Lung microvascular endothelial cell (primary cell): ENCODE data around the gene ACP5. TPM values are rescaled to one million over a fixed set of nuclear protein-coding genes. Genes with fewer than 3 reads are reported as not detected.

Source experiments
- DNase-seq, 2 donors: peaks; one replicate each; pipeline versions ENCODE4 v3.0.0 to v3.0.0-alpha.2; 2010; ENCODE audit warnings: low read depth in 2 of 2
- total RNA-seq: library from RNA; depleted of rRNA; stranded (reverse); fragments of >200 nt; gene quantifications from 2 replicates; pipeline ENCODE4 v1.2.1, GENCODE V29; 2014

Gene ACP5
- total RNA-seq, 1 donor from 2014 or later = 0.60 TPM

DNA sequence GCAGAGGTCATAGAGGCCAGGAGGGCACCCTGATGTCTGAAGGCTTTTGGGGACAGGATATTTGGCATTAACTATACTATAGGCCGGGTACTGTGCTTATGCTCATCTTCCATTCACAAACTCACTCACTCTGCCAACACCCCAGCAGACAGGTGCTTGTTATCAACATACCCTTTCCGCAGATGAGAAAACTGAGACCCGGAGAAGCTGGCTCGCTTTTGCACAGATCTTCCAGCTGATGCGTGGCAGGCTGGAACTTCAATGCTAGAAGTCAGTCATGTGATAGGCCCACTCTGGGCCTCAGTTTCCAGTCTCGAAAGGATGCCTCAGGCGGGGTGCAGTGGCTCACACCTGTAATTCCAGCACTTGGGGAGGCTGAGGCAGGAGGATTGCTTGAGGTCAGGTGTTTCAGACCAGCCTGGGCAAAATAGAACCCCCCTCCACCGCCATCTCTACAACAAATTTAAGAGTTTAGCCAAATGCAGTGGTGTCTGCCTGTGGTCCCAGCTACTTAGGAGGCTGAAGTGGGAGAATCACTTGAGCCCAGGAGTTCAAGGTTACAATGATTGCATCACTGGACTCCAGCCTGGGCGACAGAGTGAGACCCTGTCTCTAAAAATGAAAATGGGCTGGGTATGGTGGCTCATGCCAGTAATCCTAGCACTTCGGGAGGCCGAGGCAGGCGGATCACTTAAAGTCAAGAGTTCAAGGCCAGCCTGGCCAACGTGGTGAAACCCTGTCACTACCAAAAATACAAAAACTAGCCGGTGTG is 29.3 kb downstream of the ACP5 start:
- no peak for DNase-seq

DNA sequence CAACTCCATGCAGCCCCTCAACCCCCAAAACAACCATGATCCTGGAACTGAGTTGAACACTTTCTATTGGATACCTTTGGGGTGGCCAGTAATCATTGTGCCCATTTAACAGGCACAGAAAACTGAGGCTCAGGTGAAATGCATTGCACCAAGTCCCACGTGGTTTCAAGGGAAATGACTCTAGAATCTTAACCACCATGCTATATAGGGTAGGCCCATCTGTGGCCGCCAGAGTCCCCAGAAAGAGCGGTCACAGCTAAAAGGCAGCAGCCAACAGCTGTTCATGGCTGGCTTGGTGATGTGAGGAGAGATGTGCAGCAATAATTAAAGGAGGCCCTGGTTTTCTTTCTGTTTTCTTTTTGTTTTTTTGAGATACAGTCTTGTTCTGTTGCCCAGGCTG is 36.2 kb downstream of the ACP5 start:
- DNase-seq = no peak

DNA sequence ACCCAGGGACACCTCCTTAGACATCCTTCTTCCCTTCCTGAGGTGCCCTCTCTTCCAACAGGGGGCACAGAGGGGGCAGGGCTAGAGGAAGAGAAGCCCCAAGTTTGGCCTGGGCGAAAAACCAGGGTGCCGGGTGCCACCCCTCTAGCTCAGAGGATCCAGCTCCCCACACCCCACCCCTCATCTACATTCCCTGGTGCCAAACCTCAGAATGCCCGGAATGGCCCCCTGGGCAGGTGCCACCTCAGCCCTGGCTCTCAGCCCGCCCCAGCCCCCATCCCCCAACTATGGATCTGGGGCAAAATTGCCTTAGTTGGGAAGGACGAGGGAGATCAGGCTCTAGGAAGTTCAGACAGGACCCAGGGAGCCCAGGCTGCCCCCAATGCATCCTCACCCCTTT is 36.8 kb downstream of the ACP5 start:
- DNase-seq = no peak

DNA sequence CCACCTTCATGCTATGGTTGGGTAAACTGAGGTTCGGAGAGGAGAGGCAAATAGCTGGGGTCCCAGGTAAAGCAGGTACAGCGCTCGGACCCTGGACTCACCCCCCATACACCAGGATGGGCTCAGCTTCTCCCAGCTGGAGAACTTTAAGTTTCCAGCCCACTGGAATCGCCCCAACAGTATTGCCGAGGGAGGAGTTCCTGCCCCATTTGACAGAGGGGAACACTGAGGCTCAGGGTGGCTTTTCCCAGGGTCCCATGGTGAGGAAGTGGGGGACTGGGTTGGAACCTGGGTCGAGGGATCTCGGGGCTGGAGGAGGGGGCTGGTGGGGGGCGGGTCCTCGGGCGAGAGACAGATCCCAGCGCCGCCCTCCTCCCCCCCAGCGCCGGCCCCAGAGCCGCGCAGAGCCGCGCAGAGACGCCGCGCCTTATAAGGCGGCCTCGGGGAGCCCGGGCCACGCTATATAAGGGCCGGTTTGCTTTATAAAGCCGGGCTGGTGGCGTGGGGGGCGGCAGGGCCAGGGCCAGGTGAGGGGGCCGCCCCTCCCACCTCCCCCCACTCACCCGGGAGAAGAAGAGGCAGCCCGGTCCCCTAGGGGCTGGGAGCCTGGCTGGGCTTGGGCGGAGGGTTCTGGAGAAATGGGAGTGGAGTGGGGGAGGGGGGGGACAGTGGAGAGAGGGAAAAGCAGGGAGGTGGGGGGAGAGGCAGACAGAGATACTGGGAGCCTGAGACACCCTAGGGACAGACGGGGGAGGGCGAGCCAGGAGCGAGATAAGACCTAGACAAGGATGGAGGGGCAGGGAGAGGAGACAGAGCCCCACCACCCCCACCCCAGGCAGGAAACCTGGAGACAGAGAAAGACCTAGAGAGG is 37.7 kb downstream of the ACP5 start:
- DNase-seq = no peak

DNA sequence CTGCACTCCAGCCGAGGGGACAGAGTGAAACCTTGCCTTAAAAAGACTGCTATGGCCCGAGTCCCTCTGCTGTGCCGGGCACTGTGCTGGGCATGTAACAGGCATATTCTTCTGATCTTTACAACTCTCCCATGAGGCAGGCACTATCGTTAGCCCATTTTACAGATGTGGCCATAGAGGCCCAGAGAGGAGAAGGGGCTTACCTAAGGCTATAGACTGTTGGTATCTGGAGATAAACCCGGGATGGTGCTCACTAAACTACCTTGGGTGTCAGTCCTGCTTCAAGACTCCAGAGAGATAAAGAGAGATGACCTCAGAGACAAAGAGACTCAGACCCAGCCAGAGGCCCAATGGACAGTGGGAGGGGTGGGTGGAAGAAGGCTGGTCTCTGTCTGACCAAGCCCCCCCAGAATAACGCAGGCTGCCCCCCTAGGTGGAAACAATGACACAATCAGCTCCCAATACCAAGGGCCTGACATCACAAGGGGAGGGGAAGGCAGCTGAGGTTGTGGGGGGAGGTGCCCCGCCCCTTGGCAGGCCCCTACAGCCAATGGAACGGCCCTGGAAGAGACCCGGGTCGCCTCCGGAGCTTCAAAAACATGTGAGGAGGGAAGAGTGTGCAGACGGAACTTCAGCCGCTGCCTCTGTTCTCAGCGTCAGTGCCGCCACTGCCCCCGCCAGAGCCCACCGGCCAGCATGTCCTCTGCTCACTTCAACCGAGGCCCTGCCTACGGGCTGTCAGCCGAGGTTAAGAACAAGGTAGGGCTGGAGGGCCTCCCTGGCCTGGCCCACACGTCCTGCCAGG is 39.0 kb downstream of the ACP5 start, which contains the start of gene CNN1:
TSS of gene CNN1 (plus strand) at position 620 of the 805 bp plus-strand sequence. CDS start at position 697, 77 bp downstream.
- DNase-seq = no peak

DNA sequence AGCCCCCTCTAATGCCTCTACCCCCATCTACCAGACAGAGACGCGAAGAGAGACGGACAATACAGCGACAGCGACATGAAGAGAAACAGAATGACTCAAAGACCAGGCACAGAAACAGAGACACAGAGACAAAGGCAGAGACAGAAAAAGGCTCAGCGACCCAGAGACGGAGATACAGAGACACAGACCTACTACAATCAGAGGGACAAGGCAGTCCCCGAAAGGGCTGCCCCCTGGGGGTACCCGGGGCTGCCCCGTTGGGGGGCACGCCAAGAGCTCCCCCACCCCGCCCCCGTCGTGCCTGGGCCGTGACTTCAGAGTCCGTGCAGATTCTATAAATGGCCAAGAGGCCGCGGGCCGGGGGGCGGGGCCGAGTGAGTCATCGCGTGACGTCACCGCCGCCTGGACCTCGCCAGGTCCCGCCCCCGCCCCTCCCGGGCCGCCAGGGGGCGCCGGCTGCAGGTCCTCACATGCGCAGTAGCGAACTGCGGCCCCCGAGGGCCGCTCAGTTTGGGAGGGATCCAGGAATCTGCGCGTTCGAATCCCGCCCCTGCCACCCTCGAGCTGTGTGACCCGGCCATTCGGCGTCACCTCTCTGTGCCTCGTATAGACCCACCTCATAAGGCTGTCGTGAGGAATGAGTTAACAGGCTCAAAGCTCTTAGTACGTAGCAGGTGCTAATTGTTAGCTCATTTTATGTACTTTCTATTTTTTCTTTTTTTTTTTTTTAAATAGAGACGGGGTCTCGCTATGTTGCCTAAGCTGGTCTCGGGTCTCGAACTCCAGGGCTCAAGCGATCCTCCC is 41.5 kb downstream of the ACP5 start:
- DNase-seq = peak; percentile 91 to 93

DNA sequence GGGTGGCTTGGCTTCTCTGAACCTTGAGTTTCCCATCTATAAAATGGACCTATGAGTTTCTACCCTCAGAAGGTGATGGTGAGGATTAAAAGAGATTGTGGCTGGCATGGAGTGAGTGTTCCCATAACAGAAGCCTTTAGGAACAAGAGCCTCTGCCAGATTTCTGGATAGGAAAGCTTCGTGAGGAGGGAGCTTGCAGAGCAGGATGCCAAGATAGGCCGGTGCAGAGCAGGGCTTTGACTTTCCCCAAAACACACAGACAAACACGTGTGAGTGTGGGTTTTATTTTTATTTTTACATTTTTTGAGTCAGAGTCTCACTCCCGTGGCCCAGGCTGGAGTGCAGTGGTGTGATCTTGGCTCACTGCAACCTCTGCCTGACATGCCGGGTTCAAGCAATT is 42.5 kb downstream of the ACP5 start:
- DNase-seq = no peak

DNA sequence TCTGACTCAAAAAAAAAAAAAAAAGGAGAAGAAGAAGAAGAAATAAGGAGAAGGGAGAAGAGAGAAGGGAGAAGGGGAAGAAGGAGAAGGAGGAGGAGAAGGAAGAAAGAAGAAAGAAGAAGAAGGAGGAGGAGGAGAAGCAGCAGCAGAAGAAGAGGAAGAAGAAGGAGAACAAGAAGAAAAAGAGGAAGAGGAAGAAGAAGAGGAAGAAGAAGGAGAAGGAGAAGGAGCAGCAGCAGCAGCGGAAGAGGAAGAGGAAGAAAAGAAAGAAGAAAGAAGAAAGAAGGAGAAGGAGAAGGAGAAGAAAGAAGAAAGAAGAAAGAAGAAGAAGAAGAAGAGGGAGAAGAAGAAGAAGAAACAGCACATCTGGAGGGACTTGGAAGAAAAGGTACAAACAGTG is 42.9 kb downstream of the ACP5 start:
- DNase-seq = no peak

DNA sequence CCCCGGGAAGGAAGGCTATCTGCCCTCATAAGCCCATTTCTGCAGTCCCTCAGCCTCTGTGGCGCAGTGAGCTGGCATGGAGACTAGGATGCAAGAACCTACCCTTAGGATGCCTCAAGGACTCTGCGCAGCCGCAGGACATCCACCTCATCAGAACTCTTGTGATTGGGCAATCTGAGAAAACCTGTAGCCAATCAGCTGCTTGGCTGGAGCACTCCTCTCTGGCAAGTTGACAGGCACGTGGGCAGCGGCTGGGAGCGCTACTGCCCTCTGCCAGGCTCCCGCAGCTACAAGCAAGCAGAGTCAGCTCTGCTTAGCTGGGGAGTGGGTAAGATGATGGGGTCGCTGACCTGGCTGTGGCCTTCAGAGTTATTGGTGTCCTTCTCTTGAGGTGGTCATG is 47.0 kb downstream of the ACP5 start:
- peak; percentile 87 to 91 for DNase-seq

DNA sequence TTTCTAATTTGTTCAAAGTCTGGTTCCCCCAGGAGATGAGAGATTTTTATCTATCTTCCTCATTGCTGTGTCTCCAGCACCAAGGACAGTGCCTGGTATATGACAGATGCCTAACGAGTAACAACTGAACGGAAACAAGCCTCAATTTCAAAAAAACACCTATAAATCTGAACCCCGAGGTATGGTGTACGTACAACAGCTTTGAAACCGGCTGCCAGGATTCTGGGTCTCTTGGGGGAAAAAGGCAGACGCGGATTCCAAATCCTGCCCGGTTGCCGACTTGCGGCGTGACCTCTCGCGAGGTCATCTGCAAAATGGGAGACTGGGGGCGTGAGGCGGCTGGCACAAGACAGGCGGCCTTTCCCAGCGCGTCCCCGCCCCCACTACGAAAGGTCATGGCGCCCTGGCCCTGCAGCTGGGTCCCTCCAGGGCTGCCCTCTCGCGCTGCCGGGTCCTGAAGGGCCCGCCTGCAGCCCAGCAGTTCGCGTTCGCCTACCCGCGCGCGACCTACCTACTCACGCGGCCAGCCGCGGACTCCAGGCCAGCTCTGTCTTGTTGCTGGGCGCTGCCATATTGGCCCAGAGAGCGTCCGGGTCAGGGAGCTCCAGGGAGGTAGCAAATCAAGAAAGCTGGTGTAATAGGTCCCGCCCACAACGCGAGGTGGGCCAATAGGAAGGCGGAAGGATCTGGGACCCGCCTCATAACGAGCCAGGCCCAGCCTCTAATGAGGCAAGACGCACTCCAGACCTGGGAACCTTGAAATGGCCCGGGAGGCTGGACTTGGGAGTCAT is 48.7 kb downstream of the ACP5 start, which contains the start of gene ECSIT:
TSS of gene ECSIT (minus strand) at position 584 of the 791 bp plus-strand sequence. CDS start 9,964 bp downstream, outside the sequence.
- peak; percentile 96 to 98 for DNase-seq

Other genes with a start within 250 kb of the ACP5 start
- 29.0 and 31.5 TPM in 2 replicates for gene RAB3D, start 238.0 kb downstream of the ACP5 start, total RNA-seq
- 83.7 and 105 TPM in 2 replicates for gene TMEM205, start 231.4 kb downstream of the ACP5 start, total RNA-seq
- gene CCDC159, start 231.1 kb downstream of the ACP5 start, total RNA-seq = 3.9 and 6.2 TPM in 2 replicates
- gene PLPPR2, start 222.2 kb downstream of the ACP5 start, total RNA-seq = 6.5 and 6.9 TPM in 2 replicates
- 0.65 and 1.2 TPM in 2 replicates for gene SWSAP1, start 203.0 kb downstream of the ACP5 start, total RNA-seq
- gene EPOR, start 193.3 kb downstream of the ACP5 start, total RNA-seq = 5.0 and 5.8 TPM in 2 replicates
- 0.22 and 1.8 TPM in 2 replicates for gene RGL3, start 158.3 kb downstream of the ACP5 start, total RNA-seq
- gene ODAD3, start 142.5 kb downstream of the ACP5 start, total RNA-seq = under 0.01 TPM in 1 of 2 replicates, not detected in the other
- gene PRKCSH, start 142.0 kb downstream of the ACP5 start, total RNA-seq = 103 and 132 TPM in 2 replicates
- gene ELAVL3, start 96.6 kb downstream of the ACP5 start, total RNA-seq = not detected in 2 replicates
- 5.2 and 7.5 TPM in 2 replicates for gene ZNF653, start 71.8 kb downstream of the ACP5 start, total RNA-seq
- 21.4 and 23.8 TPM in 2 replicates for gene ECSIT, start 48.5 kb downstream of the ACP5 start, total RNA-seq
- 0.20 and 0.22 TPM in 2 replicates for gene CNN1, start 38.8 kb downstream of the ACP5 start, total RNA-seq
- gene ELOF1, start 18.4 kb downstream of the ACP5 start, total RNA-seq = 19.2 and 27.2 TPM in 2 replicates
- gene ZNF627, start 19.8 kb upstream of the ACP5 start, total RNA-seq = 16.8 and 24.0 TPM in 2 replicates
- gene ZNF823, start 161.3 kb upstream of the ACP5 start, total RNA-seq = 5.0 and 13.1 TPM in 2 replicates
- 6.5 and 13.9 TPM in 2 replicates for gene ZNF441, start 189.4 kb upstream of the ACP5 start, total RNA-seq
- 0.65 and 1.4 TPM in 2 replicates for gene ZNF491, start 220.9 kb upstream of the ACP5 start, total RNA-seq
- gene ZNF440, start 236.6 kb upstream of the ACP5 start, total RNA-seq = 4.8 and 9.5 TPM in 2 replicates